SH-SY5Y (cell line): Measurements from ENCODE around the gene LUZP1.

Source experiments
- GATA2 ChIP-seq: IDR thresholded peaks from 2 replicates; pipeline ENCODE4 v1.6.1; 2011; ENCODE audit warnings: mild to moderate bottlenecking, low read depth, low read length
- GATA3 ChIP-seq: IDR thresholded peaks from 2 replicates; pipeline ENCODE4 v1.6.1; 2011; ENCODE audit warnings: low read depth, mild to moderate bottlenecking, low read length, moderate library complexity

DNA sequence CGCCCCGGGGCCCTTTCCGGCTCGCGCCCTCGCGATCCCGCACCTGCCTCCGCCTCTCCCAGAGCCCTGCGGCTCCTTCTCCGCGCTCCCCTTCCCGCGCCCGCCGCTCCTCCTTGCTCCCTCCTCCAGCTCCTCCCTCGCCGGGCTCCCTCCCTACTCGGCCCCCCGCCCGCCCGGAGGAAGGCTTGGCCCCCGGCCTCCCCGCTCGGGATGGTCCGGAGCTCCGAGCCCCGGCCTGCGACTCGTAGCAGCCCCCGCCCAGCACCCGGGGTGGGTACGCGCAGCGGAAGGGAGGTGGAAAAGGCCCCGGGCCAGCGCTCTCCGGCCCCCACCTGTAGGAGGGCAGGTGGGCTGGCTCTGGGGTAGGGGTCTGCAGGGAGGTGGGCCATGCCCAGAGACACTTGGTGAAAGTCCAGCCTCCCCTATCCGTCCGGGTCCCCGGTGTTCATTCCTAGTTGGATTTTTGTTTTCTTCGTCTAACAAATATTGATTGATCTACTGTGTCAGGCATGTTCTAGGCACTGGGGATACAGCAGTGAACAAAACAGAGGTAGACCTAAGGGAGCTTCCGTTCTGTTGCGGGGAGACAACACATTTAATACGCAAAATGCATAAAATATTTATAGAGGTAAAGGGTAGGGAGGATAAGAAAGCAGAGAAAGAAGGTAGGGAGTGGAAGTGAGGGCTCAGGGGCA, 48.9 kb upstream of the LUZP1 start, which contains the start of gene HTR1D:
- TF ChIP-seq GATA2: no peak
- no peak for TF ChIP-seq GATA3
